Neural progenitor cell (in vitro differentiated cells): ENCODE measurements around the gene SBF1. TPM values are rescaled to one million over a fixed set of nuclear protein-coding genes. Genes with fewer than 3 reads are reported as not detected.

Experiments used
- DNase-seq: peaks from one replicate; pipeline ENCODE4 v3.0.0-alpha.2; 2016; ENCODE audit warnings: low spot score
- H2AFZ ChIP-seq: fragments of 200-600 bp; sonication (generic); replicated peaks from 2 replicates; pipeline ENCODE4 v1.6.1; 2016; ENCODE audit warnings: antibody characterized with exemption
- H3F3A ChIP-seq: fragments of 200-600 bp; sonication (generic); 2 replicates; pipeline ENCODE4 v1.6.1; 2016; ENCODE audit warnings: antibody characterized with exemption, low read depth
- H3K27ac ChIP-seq: fragments of 200-600 bp; sonication (generic); 2 replicates; pipeline ENCODE4 v1.5.1; 2016; ENCODE audit warnings: mild to moderate bottlenecking
- H3K27me3 ChIP-seq: fragments of 200-600 bp; sonication (generic); 2 replicates; pipeline ENCODE4 v1.6.1; 2016; ENCODE audit warnings: mild to moderate bottlenecking, moderate library complexity
- H3K36me3 ChIP-seq: fragments of 200-600 bp; sonication (generic); 2 replicates; pipeline ENCODE4 v1.5.1; 2016
- H3K4me1 ChIP-seq: fragments of 200-600 bp; sonication (generic); 2 replicates; pipeline ENCODE4 v1.6.1; 2016; ENCODE audit warnings: mixed run types
- H3K4me2 ChIP-seq: fragments of 200-600 bp; sonication (generic); 2 replicates; pipeline ENCODE4 v1.6.1; 2016
- H3K4me3 ChIP-seq: fragments of 200-600 bp; sonication (generic); 2 replicates; pipeline ENCODE4 v1.5.1; 2016
- H3K79me2 ChIP-seq: fragments of 200-600 bp; sonication (generic); 2 replicates; pipeline ENCODE4 v1.6.1; 2016; ENCODE audit warnings: low read depth
- H3K9ac ChIP-seq: fragments of 200-600 bp; sonication (generic); 2 replicates; pipeline ENCODE4 v1.6.1; 2016
- H3K9me3 ChIP-seq: fragments of 200-600 bp; sonication (generic); 2 replicates; pipeline ENCODE4 v1.5.1; 2016; ENCODE audit warnings: low read depth
- H4K20me1 ChIP-seq: fragments of 200-600 bp; sonication (generic); 2 replicates; pipeline ENCODE4 v1.6.1; 2016; ENCODE audit warnings: low read depth
- H3K27ac Mint-ChIP-seq: 3 replicates; pipeline ENCODE4 v1.8.0; 2021; ENCODE audit warnings: mixed read lengths
- H3K27me3 Mint-ChIP-seq: 2 replicates; pipeline ENCODE4 v1.8.0; 2022; ENCODE audit warnings: low read depth, mild to moderate bottlenecking, inconsistent platforms, moderate library complexity, mixed read lengths; ENCODE audit not compliant: insufficient read depth
- H3K36me3 Mint-ChIP-seq: 3 replicates; pipeline ENCODE4 v1.8.0; 2021; ENCODE audit warnings: mixed read lengths
- H3K4me1 Mint-ChIP-seq: 3 replicates; pipeline ENCODE4 v1.8.0; 2021; ENCODE audit warnings: mixed read lengths
- H3K4me3 Mint-ChIP-seq: 3 replicates; pipeline ENCODE4 v1.8.0; 2021; ENCODE audit warnings: mild to moderate bottlenecking, moderate library complexity, mixed read lengths
- H3K9me3 Mint-ChIP-seq: 3 replicates; pipeline ENCODE4 v1.8.0; 2020; ENCODE audit warnings: mixed read lengths
- CTCF ChIP-seq: fragments of 200-600 bp; sonication (generic); IDR thresholded peaks from 2 replicates; pipeline ENCODE4 v1.5.1; 2017; ENCODE audit warnings: antibody characterized with exemption, mild to moderate bottlenecking
- EZH2 ChIP-seq: fragments of 200-600 bp; sonication (generic); IDR thresholded peaks from 2 replicates; pipeline ENCODE4 v1.6.1; 2017; ENCODE audit warnings: antibody characterized with exemption, mild to moderate bottlenecking, moderate library complexity
- EZH2phosphoT487 ChIP-seq: fragments of 200-600 bp; sonication (generic); IDR thresholded peaks from 2 replicates; pipeline ENCODE4 v1.6.1; 2017; ENCODE audit warnings: antibody characterized with exemption
- total RNA-seq: library from RNA; depleted of rRNA; stranded (reverse); fragments of >200 nt; gene quantifications from 2 replicates; pipeline ENCODE4 v1.2.3, GENCODE V29; 2015; ENCODE audit warnings: low replicate concordance

The SBF1 gene
- total RNA-seq, 1 donor from 2014 or later, result 25.8 TPM

GRCh38 chr22:50400931-50401330, 73.9 kb downstream of the SBF1 start:
- peaks cover 20% of the 10 kb centered on the region for H4K20me1 ChIP-seq
- H3F3A ChIP-seq, result peaks cover 10% of the 10 kb centered on the region
- no peak for TF ChIP-seq EZH2
- no peak for TF ChIP-seq EZH2phosphoT487
- no peak for TF ChIP-seq CTCF
- no peak overlapping the region for H3K9ac ChIP-seq
- H3K9me3 ChIP-seq, result no peaks in the 10 kb centered on the region
- H3K4me1 Mint-ChIP-seq, result peaks cover 9% of the 10 kb centered on the region
- no peaks in the 10 kb centered on the region for H3K79me2 ChIP-seq
- no peaks in the 10 kb centered on the region for H3K36me3 ChIP-seq
- H3K4me3 ChIP-seq, result no peak overlapping the region
- peaks cover 4% of the 10 kb centered on the region for H3K4me1 ChIP-seq
- no peak for DNase-seq
- no peak overlapping the region for H2AFZ ChIP-seq
- peaks cover 5% of the 10 kb centered on the region for H3K27me3 Mint-ChIP-seq
- no peak overlapping the region for H3K27ac Mint-ChIP-seq
- H3K27ac ChIP-seq, result no peak overlapping the region
- H3K4me2 ChIP-seq, result no peak overlapping the region
- no peak overlapping the region for H3K4me3 Mint-ChIP-seq
- H3K9me3 Mint-ChIP-seq, result no peaks in the 10 kb centered on the region
- no peaks in the 10 kb centered on the region for H3K27me3 ChIP-seq
- H3K36me3 Mint-ChIP-seq, result peaks cover 13% of the 10 kb centered on the region

- Histone ChIP-seq H3F3A (peaks cover 10% of the 10 kb centered on the region), H3K4me3 (no peak overlapping the region), H3K27me3 (no peaks in the 10 kb centered on the region), H3K9me3 (no peaks in the 10 kb centered on the region), H3K9ac (no peak overlapping the region), H3K36me3 (no peaks in the 10 kb centered on the region), H3K27ac (no peak overlapping the region), H3K4me1 (peaks cover 4% of the 10 kb centered on the region), H4K20me1 (peaks cover 20% of the 10 kb centered on the region), H3K4me2 (no peak overlapping the region), H3K79me2 (no peaks in the 10 kb centered on the region), H2AFZ (no peak overlapping the region)
- TF ChIP-seq EZH2, result no peak
- no peak for TF ChIP-seq CTCF
- no peak for TF ChIP-seq EZH2phosphoT487
- no peak overlapping the region for H3K27ac Mint-ChIP-seq
- H3K4me1 Mint-ChIP-seq, result peaks cover 9% of the 10 kb centered on the region
- H3K4me3 Mint-ChIP-seq, result no peak overlapping the region
- H3K36me3 Mint-ChIP-seq, result peaks cover 13% of the 10 kb centered on the region
- H3K27me3 Mint-ChIP-seq, result peaks cover 5% of the 10 kb centered on the region
- no peaks in the 10 kb centered on the region for H3K9me3 Mint-ChIP-seq
- no peak for DNase-seq
Observed at GRCh38 chr22:50400406-50400805, 74.4 kb downstream of the SBF1 start.

DNA sequence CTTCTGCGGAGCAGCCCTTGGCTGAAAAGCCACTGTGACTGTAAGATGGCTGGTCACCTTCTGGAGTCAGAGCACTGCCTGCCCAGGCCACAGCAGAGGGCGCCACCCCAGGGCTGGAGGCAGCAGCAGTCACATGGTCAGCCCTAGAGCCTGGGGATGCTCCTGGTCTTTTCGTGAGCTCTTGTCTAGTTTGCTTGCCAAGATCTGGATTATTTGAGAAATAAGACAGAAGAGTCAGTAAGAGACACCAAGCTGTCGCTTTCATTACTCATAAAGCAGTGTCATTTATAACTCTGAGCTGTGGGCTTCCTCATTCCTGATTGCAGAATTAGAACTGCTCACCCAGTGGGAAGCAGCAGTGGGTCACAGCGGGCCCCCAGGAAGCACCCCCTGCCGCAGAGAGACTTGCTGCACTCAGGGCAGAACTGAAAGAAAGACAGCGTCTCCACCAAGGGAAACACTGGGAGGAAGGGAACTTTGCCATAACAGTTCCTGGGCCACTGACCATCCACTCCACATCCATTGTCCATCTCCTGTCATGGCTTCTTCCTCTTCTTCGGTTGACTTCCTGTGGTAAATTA, 75.0 kb downstream of the SBF1 start:
- peak overlapping the region; percentile 88 for H3K27ac ChIP-seq
- no peak overlapping the region for H3K9ac ChIP-seq
- H2AFZ ChIP-seq, result no peak overlapping the region
- Mint-ChIP-seq H3K4me3 (no peak overlapping the region), H3K9me3 (no peaks in the 10 kb centered on the region), H3K36me3 (peaks cover 15% of the 10 kb centered on the region), H3K27ac (no peak overlapping the region), H3K4me1 (peaks cover 9% of the 10 kb centered on the region), H3K27me3 (peaks cover 5% of the 10 kb centered on the region)
- H3K4me1 ChIP-seq, result peaks cover 4% of the 10 kb centered on the region
- no peak overlapping the region for H3K4me2 ChIP-seq
- H4K20me1 ChIP-seq, result peaks cover 20% of the 10 kb centered on the region
- H3K27me3 ChIP-seq, result no peaks in the 10 kb centered on the region
- DNase-seq, result peak; percentile 75
- no peak for TF ChIP-seq EZH2
- no peak for TF ChIP-seq EZH2phosphoT487
- TF ChIP-seq CTCF, result peak; percentile 64
- no peaks in the 10 kb centered on the region for H3K9me3 ChIP-seq
- H3K79me2 ChIP-seq, result no peaks in the 10 kb centered on the region
- H3K36me3 ChIP-seq, result no peaks in the 10 kb centered on the region
- peaks cover 10% of the 10 kb centered on the region for H3F3A ChIP-seq
- H3K4me3 ChIP-seq, result no peak overlapping the region
